GM12801 (cell line): Measurements from ENCODE around the gene OR10A6.

Experiments
- TF ChIP-seq, protein P1 (sequence below): IDR thresholded peaks from one replicate; pipeline ENCODE4 v1.5.1; 2011; ENCODE audit warnings: control low read depth; ENCODE audit not compliant: insufficient read length; ENCODE audit errors: extremely low read depth

Gene OR10A6

DNA sequence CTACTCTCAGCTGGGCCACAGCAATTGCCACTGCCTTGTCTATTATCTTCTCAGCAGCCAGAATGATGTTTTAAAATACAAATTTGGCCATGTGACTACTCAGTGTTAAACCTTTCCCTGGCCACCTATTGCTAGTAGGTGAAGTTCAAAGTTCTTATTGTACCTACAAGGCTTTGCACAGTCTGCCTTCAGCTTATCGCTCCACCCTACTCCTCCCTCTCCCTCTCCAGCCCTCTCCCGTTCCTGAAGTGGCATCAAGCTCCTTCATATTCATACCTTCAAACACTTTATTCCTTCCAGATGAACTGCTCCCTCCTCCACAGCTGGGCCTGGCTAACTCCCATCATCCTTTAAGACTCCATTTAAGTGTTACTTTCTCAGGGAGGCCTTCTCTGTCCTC is 37.3 kb downstream of the OR10A6 start:
- TF ChIP-seq, protein P1, sequence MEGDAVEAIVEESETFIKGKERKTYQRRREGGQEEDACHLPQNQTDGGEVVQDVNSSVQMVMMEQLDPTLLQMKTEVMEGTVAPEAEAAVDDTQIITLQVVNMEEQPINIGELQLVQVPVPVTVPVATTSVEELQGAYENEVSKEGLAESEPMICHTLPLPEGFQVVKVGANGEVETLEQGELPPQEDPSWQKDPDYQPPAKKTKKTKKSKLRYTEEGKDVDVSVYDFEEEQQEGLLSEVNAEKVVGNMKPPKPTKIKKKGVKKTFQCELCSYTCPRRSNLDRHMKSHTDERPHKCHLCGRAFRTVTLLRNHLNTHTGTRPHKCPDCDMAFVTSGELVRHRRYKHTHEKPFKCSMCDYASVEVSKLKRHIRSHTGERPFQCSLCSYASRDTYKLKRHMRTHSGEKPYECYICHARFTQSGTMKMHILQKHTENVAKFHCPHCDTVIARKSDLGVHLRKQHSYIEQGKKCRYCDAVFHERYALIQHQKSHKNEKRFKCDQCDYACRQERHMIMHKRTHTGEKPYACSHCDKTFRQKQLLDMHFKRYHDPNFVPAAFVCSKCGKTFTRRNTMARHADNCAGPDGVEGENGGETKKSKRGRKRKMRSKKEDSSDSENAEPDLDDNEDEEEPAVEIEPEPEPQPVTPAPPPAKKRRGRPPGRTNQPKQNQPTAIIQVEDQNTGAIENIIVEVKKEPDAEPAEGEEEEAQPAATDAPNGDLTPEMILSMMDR, result no peak

GRCh38 chr11:7892840-7893254 is 38.2 kb downstream of the OR10A6 start:
- TF ChIP-seq, protein P1, result no peak

GRCh38 chr11:7892059-7892699 is 38.9 kb downstream of the OR10A6 start:
- TF ChIP-seq, protein P1, result no peak

- TF ChIP-seq, protein P1, result no peak
Observed at GRCh38 chr11:7890417-7891172, 40.5 kb downstream of the OR10A6 start.

DNA sequence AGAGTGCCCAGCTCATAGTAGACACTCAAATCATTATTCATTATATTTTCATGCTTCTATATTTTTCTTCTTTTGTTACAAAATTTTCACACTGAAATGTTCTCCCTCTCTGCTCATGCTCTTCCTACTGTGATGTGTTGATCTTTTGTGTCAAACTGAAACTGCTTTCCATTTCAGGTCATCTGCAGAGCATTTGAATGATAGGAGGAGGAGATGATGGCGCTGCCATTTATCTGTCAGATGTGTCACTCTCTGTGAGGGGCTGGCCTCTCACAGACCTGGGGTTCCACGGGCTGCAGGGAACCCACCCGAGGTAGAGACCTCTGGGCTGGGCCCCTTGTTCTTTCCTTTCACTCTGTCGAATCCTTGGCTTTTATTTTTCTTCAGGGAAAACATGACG is 41.1 kb downstream of the OR10A6 start:
- TF ChIP-seq, protein P1, result no peak

DNA sequence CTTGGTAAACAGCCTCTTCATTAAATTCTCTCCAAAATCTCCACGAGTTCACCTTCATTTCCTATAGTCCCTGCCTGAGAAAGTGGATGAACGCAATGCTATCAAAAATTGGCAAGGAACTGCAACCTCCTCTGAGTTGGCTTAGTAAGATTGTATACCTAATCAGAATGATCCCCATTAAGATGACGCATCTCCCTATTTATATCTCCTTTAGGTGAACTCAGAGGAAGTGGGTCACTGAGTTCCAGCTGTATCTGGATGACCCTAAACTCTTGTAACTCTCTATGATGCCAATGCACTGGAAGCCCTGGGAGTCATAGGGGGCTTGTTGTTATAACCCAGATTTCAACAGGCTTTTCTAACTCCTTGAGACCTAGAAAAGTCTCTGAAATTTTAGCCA is 48.2 kb downstream of the OR10A6 start:
- TF ChIP-seq, protein P1, result no peak
